Measurements from ENCODE around the gene MYO7B.

Gene MYO7B

DNA sequence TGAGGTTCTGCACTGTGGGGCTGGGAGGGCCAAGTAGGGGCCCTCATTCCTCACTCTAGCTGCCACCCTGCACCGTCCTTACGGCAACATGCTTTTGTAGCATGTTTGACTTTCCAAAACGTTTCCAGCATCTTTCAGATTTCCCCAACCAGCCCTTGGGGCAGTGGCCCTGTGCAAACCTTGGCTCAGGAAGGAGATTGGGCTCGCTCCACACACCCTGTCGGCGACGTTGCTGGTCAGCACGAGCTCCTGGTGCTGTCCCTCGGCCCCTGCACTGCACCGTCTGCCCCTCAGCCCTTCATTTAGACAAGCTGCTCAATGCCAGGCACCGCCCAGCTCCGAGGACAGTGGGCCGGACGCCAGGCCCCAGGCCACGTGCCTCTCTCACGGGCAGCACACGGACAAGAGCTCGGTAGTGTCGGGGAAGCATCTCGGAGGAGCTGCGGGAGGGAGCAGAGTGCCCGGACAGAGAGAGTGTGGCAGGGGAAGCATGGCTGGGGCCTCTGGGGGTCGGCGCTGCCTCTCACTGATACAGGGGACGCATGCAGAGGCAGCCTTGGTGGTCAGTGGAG lies 117.4 kb downstream of the MYO7B start:
- no peak for DNase-seq

DNA sequence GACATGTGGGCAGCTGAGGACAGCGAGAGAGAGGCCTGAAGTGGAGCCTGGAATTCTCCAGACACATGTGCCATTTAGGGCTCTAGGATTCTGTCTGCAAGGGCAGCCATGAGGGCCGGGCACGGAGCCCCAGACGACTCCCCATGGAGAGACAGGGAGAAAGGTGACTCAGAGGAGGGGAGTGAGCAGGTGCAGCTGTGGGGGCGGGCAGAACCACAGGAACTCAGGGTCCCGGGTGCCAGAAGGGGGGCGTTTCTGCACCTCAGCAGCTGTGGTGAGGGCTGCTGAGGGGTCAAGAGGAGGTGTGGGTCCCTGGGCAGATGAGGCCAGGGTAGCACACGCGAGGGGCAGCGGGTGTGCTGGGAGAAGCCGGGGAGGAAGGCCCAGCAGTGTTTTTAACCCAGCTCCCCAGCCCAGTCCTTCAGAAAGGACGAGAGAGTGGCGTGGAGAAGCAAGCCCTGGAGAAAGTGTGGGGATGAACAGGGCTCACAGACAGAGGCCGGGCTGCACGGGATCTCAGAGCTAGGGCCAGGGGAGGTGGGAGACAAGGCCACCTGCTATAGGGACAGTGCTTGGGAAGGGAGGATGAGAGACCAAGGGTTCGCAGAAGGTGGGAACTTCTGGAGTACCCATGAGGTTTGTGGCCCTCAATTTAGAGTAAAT lies 118.1 kb downstream of the MYO7B start:
- DNase-seq = no peak

DNA sequence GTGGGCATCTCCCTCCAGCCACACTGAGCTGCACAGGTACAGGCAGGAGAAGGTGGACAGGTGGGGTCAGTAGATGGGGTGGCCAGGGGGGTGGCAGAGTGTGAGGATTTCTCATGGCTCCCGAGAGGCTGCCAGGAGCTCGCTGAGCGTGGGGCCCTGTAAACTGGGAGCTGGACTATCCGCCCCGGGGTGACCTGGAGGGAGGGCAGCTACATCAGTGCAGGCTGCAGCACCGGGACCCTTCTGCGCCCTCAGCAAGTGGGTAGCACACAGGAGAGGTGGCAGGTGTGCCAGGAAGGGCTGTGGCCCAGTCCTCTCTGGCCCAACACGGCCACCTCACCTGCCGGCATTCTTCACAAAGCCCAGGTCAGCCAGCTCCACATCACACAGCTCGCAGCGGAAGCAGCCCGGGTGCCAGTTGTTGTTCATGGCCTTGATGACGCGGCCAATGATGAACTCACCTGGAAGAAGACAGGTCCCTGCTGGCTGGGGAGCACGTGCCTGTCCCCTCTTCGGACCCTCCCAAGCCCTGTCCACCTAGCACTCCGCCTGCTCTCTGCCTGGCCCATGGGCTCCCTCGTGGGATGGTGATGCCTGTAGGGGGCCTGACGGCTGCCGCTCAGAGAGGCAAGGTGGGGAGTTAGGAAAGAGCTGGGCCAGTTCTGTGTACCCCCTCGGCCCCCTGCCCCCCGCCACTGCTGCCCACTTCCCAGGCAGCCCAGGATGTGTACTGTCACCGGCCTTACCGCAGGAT lies 118.8 kb downstream of the MYO7B start:
- no peak for DNase-seq

DNA sequence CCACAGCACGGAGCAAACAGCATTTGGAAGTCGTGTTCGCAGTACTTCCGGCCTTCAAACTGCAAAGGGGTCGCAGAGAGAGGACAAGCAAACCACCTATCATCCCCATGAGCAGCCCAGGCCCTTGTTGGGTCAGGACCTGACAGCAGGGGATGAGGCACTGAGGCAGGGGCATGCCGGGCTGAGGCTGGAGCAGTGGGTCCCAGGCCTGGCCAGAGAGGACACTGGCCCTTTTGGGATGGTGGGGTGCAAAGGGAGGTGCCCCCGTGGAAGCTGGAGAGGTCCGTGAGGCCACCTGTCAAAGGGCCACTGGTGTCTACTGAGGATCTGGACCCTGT lies 119.3 kb downstream of the MYO7B start:
- DNase-seq = no peak

DNA sequence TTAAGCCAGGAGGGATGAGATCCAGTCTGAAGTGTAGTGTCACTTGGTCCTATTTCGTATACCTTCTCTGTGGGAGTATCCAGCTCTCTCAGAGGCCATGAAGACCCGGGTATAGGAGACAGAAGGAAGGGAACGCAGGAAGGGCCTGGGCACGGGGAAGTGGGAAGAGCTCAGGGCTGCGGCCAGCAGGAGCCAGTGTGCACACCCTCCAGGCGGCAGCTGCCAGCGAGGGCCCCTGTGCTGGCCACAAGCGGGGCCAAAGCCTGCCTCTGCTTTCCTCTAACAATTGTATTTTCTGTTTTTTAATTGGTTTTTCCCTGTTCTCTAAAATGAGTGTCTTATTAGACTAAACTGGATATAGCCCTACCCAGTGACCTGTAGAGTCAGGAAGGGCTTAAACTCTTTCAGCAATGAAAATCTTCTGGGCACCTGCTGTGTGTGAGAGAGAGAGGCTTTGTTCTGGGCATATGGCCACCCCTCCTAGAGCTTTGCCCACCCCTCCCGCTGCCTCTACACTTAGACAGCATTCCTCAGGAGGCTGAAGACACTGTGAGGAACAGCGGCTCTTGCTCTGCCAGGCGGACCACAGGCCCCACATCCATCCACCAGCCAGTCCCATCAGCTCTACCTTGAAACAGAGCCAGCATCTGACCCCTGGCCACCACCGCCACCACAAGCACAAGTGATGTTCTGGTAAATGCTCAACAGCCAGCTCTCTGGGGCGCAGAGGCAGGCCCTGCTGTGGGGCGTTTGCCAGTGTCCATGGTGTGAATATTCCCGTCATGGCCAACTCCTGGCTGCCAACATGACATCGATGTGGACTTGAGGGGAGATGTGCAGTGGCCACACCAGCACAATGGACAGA lies 120.0 kb downstream of the MYO7B start:
- no peak for DNase-seq

GRCh38 chr2:127656569-127657231 lies 121.2 kb downstream of the MYO7B start:
- no peak for DNase-seq

DNA sequence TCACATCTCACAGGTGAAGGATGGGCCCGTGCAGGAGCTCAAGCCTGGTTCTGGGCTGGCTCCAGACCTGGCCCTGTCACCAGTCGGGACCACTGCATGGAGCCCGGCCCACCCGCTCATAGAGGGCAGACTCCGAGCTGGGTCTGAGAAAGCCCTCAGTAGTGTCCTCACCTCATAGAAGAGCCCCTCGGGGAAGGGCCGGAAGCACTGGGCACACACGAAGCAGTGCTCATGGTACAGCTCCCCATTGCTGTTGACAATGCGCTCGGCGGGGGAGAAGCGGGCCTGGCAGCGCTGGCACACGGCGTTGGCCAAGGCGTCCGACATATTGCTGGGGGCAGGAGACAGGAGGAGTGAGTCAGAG lies 121.7 kb downstream of the MYO7B start:
- no peak for DNase-seq

DNA sequence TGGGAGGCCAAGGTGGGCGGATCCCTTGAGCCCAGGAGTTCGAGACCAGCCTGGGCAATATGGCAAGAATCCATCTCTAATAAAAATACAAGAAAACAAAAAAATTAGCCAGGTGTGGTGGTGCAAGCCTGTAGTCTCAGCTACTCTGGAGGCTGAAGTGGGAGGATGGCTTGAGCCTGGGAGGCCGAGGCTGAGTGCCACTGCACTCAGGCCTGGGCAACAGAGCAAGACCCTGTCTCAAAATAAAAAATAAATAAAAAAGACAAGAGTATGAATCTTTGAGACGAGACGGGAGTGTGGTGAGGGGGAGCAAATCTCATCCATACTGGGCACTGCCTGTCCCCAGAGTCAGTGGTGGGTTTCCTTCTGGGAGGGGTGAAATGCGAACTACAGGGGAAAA lies 122.7 kb downstream of the MYO7B start:
- no peak for DNase-seq

DNA sequence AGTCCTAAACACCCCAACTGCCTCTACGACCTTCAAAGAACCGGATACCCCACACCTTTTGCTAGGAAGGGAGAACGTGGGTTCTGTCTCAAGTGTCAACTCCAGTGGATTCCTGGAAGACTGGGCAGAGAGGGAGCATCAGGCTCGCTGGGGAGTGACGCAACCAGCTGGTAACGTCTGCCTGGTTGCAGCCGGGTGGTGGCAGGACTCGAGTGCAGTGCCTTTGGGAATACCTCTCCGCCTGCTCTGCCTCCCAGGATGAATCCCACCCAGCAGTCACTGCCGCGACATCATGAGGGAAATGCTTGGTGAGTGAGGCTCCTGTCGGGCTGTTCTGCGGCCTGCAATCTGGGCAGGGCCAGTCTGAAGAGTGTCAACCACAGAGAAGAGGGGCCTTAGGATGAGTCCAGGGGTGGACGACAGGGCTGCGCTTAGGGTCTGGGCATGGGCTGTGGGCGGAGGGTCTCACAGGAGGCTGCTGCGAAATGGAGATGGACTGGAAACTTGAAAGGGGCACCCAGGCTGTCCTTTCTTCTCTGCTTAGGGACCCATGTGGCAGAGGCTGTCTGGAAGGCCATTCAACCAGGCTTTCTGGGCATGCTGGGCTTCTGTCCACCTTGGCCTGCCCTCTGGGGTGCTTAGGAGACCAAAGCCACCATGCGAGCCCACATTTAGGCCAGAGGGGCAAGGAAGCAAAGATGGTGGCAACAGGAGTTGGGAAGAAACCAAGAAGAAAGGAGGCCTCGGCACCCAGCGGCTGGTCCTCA lies 123.3 kb downstream of the MYO7B start:
- no peak for DNase-seq

DNA sequence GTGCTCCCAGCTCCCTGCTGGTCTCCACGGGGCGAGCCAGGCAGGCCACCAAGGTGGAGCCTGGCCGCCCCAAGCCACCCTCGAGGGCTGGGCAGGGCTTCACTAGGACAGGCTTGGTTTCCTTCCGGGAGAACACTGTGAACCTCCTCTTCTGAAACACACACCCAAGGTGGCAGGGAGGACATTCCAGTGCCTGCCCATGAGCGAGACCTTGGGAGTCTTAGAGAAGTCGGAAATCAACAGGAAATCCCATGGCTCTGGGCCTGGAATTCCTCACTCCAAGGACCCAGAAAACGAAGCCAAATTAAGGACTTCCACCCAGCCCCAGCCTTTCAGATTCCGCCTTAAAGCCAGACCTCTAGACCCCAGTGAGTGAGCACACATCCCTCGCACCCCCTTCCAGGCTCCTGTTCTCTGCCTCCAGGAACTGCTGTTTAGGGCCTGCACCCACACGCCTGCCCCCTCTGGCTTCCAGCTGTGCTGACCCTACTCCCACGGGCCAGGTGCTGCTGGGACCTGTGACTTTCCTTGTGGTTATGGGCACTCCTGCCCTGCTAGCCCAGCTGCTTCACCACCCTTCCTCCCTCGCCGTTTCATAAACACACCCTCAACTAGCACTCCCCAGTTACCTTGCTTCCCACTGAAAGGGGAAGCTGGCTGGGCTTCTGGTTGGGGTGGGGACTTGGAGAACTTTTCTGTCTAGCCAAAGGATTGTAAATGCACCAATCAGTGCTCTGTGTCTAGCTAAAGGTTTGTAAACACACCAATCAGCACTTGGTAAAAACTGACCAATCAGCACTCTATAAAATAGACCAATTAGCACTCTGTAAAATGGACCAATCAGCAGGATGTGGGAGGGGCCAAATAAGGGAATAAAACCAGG lies 124.2 kb downstream of the MYO7B start:
- DNase-seq = no peak

GRCh38 chr2:127660291-127660578 lies 124.8 kb downstream of the MYO7B start:
- no peak for DNase-seq

- DNase-seq = no peak
Observed at GRCh38 chr2:127661072-127661649, 125.7 kb downstream of the MYO7B start.

- DNase-seq = no peak
Observed at GRCh38 chr2:127661949-127662510, 126.5 kb downstream of the MYO7B start.

- DNase-seq = no peak
Observed at GRCh38 chr2:127662937-127663565, 127.6 kb downstream of the MYO7B start.

DNA sequence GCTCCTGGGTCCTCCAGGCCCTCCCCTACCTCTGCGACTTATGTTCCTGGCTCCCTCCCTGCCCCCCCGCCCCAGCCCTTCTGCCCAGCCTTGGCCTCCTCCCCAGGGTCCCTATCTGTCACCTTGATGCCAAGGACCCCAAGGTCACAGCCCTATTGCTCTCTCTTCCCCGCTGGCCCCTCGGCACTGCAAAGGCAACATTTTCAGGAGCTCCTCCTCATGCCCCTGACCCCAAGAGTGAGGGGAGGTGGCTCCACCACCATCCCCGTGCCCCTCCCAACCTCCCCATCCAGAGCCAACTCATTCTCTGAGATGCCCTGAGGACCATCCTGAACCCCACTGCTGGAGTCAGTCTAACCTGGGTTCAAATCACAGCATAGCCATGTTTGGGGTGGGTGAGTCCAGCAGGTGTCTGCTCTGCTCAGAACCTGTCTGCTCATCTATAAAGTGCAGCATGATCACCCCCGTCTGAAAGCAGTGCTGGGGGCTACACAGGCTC lies 128.1 kb downstream of the MYO7B start:
- DNase-seq = no peak

- DNase-seq = no peak
Observed at GRCh38 chr2:127664065-127664894, 128.8 kb downstream of the MYO7B start.

DNA sequence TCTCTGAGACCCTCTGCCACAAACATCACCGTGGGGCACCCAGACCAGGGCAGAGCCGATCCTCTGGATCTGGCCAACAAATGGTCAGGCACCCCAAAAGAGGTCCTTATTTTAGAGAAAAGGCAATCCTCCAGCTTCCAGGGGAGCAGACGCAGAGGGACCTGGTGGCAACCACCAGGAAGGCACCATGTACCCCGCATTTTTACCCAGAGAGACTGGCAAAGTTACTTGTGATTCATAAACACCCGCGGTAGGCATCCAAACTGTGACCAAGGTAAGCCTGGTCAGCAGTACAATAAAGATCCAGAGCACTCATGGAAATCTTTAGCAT lies 129.4 kb downstream of the MYO7B start:
- no peak for DNase-seq

- DNase-seq = no peak
Observed at GRCh38 chr2:127665267-127665893, 129.9 kb downstream of the MYO7B start.

DNA sequence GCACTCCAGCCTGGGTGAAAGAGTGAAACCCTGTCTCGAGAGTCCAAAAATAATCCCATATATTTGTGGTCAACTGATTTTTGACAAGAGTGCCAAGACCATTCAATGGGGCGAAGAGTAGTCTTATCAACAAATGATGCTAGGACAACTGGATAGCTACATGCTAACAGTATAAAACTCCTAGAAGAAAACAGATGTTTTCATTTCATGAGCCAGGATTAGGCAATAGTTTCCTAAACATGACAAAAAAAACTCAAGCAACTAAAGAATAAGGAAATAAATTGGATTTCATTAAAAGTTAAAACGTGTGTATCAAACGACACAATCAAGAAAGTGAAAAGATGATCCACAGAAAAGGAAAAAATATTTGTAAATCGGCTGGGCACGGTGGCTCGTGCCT lies 133.6 kb downstream of the MYO7B start:
- no peak for DNase-seq
